B cell (primary cell): ENCODE measurements around the gene SLC37A1. TPM values are rescaled to one million over a fixed set of nuclear protein-coding genes. Genes with fewer than 3 reads are reported as not detected.

ENCODE experiments used
- ATAC-seq: fragments of 200-7000 bp; cut with Tn5 transposase; one replicate; pipeline ENCODE4 v1.10.0; 2021; ENCODE audit warnings: low read depth, mild to moderate bottlenecking, moderate number of reproducible peaks, moderate library complexity
- CTCF ChIA-PET: fragments of 350-600 bp; sonication (Branson Sonifier 250); formaldehyde crosslinking; loops from one replicate; lab custom pipeline; 2021; ENCODE audit warnings: antibody characterized with exemption, inconsistent platforms; lab: Charles Lee
- POLR2A ChIA-PET: fragments of 350-600 bp; sonication (Branson Sonifier 250); formaldehyde crosslinking; loops from one replicate; lab custom pipeline; 2021; ENCODE audit warnings: antibody characterized with exemption; lab: Charles Lee
- DNase-seq: peaks from one replicate; pipeline ENCODE4 v3.0.0; 2013
- H2AFZ ChIP-seq: 2 replicates; pipeline ENCODE4 v1.6.1; 2012; ENCODE audit warnings: mild to moderate bottlenecking, low read depth, low read length; ENCODE audit not compliant: insufficient read depth, poor library complexity, severe bottlenecking
- H3K27ac ChIP-seq, 2 donors: 1 replicate in 1 of 2; 2 replicates in 1 of 2; pipeline ENCODE4 v1.5.1; 2012 to 2013; ENCODE audit warnings: low read length in 2 of 2, mild to moderate bottlenecking in 2 of 2, moderate library complexity in 1 of 2
- H3K27me3 ChIP-seq, 4 experiments: fragments of 200-600 bp in 1 of 4; sonication (generic) in 1 of 4; replicated peaks in 1 of 4; 1 replicate in 2 of 4; 2 replicates in 2 of 4; pipeline versions ENCODE4 v1.6.1 to v1.7.0; 2013 to 2016; ENCODE audit warnings: low read length in 3 of 4, mild to moderate bottlenecking in 2 of 4, mixed read lengths in 1 of 4, moderate library complexity in 1 of 4; ENCODE audit not compliant: insufficient read depth in 4 of 4, control insufficient read depth in 3 of 4; ENCODE audit errors: control extremely low read depth in 1 of 4
- H3K36me3 ChIP-seq, 2 experiments: replicated peaks in 1 of 2; 1 replicate in 1 of 2; 2 replicates in 1 of 2; pipeline versions ENCODE4 v1.6.1 to v1.7.1; 2013; ENCODE audit warnings: low read length in 1 of 2; ENCODE audit not compliant: insufficient read depth in 2 of 2, control insufficient read depth in 1 of 2; ENCODE audit errors: control extremely low read depth in 1 of 2, extremely low read depth in 1 of 2
- H3K4me1 ChIP-seq, 2 donors: fragments of 200-600 bp in 1 of 2; sonication (generic) in 1 of 2; 1 replicate in 1 of 2; 2 replicates in 1 of 2; pipeline versions ENCODE4 v1.5.1 to v1.6.1; 2013 to 2017; ENCODE audit warnings: low read length in 2 of 2; ENCODE audit not compliant: control insufficient read depth in 2 of 2, insufficient read depth in 2 of 2
- H3K4me2 ChIP-seq: replicated peaks from 2 replicates; pipeline ENCODE3; 2012; ENCODE audit warnings: mild to moderate bottlenecking, low read depth, low read length; ENCODE audit not compliant: poor library complexity, severe bottlenecking
- H3K4me3 ChIP-seq, 5 experiments: fragments of 200-600 bp in 1 of 5; sonication (generic) in 1 of 5; 1 replicate in 3 of 5; 2 replicates in 2 of 5; pipeline versions ENCODE4 v1.5.1 to v1.7.0; 2011 to 2016; ENCODE audit warnings: low read length in 4 of 5, mild to moderate bottlenecking in 4 of 5, low read depth in 2 of 5, control low read depth in 1 of 5, moderate library complexity in 1 of 5; ENCODE audit not compliant: insufficient read depth in 1 of 5; ENCODE audit errors: control extremely low read depth in 1 of 5, extremely low read depth in 1 of 5
- H3K79me2 ChIP-seq: fragments of 200-600 bp; sonication (generic); one replicate; pipeline ENCODE4 v1.6.0; 2016; ENCODE audit warnings: low read length; ENCODE audit not compliant: control insufficient read depth, insufficient read depth
- H3K9ac ChIP-seq: fragments of 200-600 bp; sonication (generic); 2 replicates; pipeline ENCODE4 v1.6.1; 2017; ENCODE audit warnings: mild to moderate bottlenecking, low read length, moderate library complexity
- H3K9me3 ChIP-seq, 3 donors: one replicate each; pipeline versions ENCODE4 v1.6.1 to v1.7.1; 2013; ENCODE audit warnings: low read length in 2 of 3; ENCODE audit not compliant: control insufficient read depth in 2 of 3, insufficient read depth in 1 of 3; ENCODE audit errors: control extremely low read depth in 1 of 3
- H4K20me1 ChIP-seq: 2 replicates; pipeline ENCODE4 v1.6.0; 2012; ENCODE audit warnings: mild to moderate bottlenecking, low read length; ENCODE audit not compliant: insufficient read depth, control insufficient read depth, poor library complexity, severe bottlenecking
- H3K27ac Mint-ChIP-seq: one replicate; pipeline ENCODE4 v1.8.0; 2021; ENCODE audit warnings: mixed read lengths
- H3K27me3 Mint-ChIP-seq: one replicate; pipeline ENCODE4 v1.8.0; 2021; ENCODE audit warnings: mixed read lengths
- H3K4me1 Mint-ChIP-seq: one replicate; pipeline ENCODE4 v1.8.0; 2021; ENCODE audit warnings: mixed read lengths
- H3K4me3 Mint-ChIP-seq: one replicate; pipeline ENCODE4 v1.8.0; 2021; ENCODE audit warnings: mixed read lengths
- H3K9me3 Mint-ChIP-seq: one replicate; pipeline ENCODE4 v1.8.0; 2022; ENCODE audit warnings: mixed read lengths; ENCODE audit not compliant: insufficient read depth
- CTCF ChIP-seq: fragments of 200-600 bp; IDR thresholded peaks from one replicate; pipeline ENCODE4 v1.8.0; 2022; ENCODE audit warnings: antibody characterized with exemption, mild to moderate bottlenecking
- EZH2 ChIP-seq: IDR thresholded peaks from 2 replicates; pipeline ENCODE4 v1.6.1; 2012; ENCODE audit warnings: borderline replicate concordance, low read depth, mild to moderate bottlenecking, moderate library complexity, low read length; ENCODE audit not compliant: insufficient read depth, poor library complexity, severe bottlenecking
- WGBS: methylation state at CpG from one replicate; pipeline ENCODE4 v1.1.5; 2013; ENCODE audit warnings: missing lambda C conversion rate; ENCODE audit not compliant: insufficient coverage; 5-methylcytosine and 5-hydroxymethylcytosine counted together
- intact Hi-C: fragments of 100-400 bp; cut with micrococcal nuclease; formaldehyde crosslinking; loops from one replicate; pipeline ENCODE4 v1.10.0; 2022
- polyA plus RNA-seq: library from polyadenylated mRNA; depleted of rRNA; stranded (reverse); fragments of >200 nt; gene quantifications from 2 replicates; pipeline ENCODE4 v1.2.3, GENCODE V29; 2012
- total RNA-seq, 2 donors: library from RNA; stranded (reverse); fragments of 120-200 nt in 1 of 2; gene quantifications; 1 replicate in 1 of 2; 2 replicates in 1 of 2; pipeline versions ENCODE4 v1.2.3 to v1.2.4, GENCODE V29; 2013 to 2022

Gene SLC37A1
- total and polyA plus RNA-seq, 2 donors (not counting 1 experiment from before 2014, with no cell fraction given), result 38.1 to 60.2 TPM

- intact Hi-C loops, result no loop called here
- H3K4me3 Mint-ChIP-seq, result no peak overlapping the region
- Histone ChIP-seq H2AFZ (no peak overlapping the region), H3K4me3 (no peak overlapping the region), H4K20me1 (no peaks in the 10 kb centered on the region), H3K79me2 (no peaks in the 10 kb centered on the region), H3K9me3 (peaks cover 0 to 2% (median 0%) of the 10 kb centered on the region in 3 donors), H3K4me2 (no peak overlapping the region), H3K36me3 (no peaks in the 10 kb centered on the region), H3K9ac (no peak overlapping the region), H3K27ac (no peak overlapping the region), H3K27me3 (peaks cover 0 to 6% (median 2%) of the 10 kb centered on the region in 4 experiments), H3K4me1 (peaks cover 0 to 22% of the 10 kb centered on the region in 2 donors)
- H3K9me3 Mint-ChIP-seq, result no peaks in the 10 kb centered on the region
- TF ChIP-seq CTCF, result no peak
- TF ChIP-seq EZH2, result no peak
- ChIA-PET POLR2A (no interaction called here), CTCF (no interaction called here)
- DNase-seq (no peak), ATAC-seq (no peak)
- peaks cover 13% of the 10 kb centered on the region for H3K27me3 Mint-ChIP-seq
- no CpG with 5 or more reads among the region's 4 CpGs for WGBS
- no peaks in the 10 kb centered on the region for H3K4me1 Mint-ChIP-seq
- no peak overlapping the region for H3K27ac Mint-ChIP-seq
These were observed 32.5 kb upstream of the SLC37A1 start for GRCh38 chr21:42481169-42481568.

GRCh38 chr21:42484966-42485365 is 28.7 kb upstream of the SLC37A1 start:
- TF ChIP-seq EZH2, result no peak
- no peak for TF ChIP-seq CTCF
- no peak overlapping the region for H3K4me3 Mint-ChIP-seq
- H3K27ac Mint-ChIP-seq, result no peak overlapping the region
- no peak overlapping the region for H3K4me2 ChIP-seq
- no peaks in the 10 kb centered on the region for H3K79me2 ChIP-seq
- no peaks in the 10 kb centered on the region for H3K36me3 ChIP-seq
- POLR2A ChIA-PET, result no interaction called here
- no peak overlapping the region for H3K27ac ChIP-seq
- H3K4me1 ChIP-seq, result no peaks in the 10 kb centered on the region
- CTCF ChIA-PET, result no interaction called here
- DNase-seq, result no peak
- H4K20me1 ChIP-seq, result no peaks in the 10 kb centered on the region
- peaks cover 19% of the 10 kb centered on the region for H3K27me3 Mint-ChIP-seq
- ATAC-seq, result no peak
- no peak overlapping the region for H2AFZ ChIP-seq
- no peak overlapping the region for H3K9ac ChIP-seq
- no peaks in the 10 kb centered on the region for H3K9me3 Mint-ChIP-seq
- H3K4me1 Mint-ChIP-seq, result no peaks in the 10 kb centered on the region
- H3K9me3 ChIP-seq, result peaks cover 0 to 10% (median 0%) of the 10 kb centered on the region in 3 donors
- intact Hi-C loops, result no loop called here
- WGBS, result 96% methylated on average over 5 of the region's 7 CpGs
- peaks cover 0 to 15% (median 0%) of the 10 kb centered on the region in 4 experiments for H3K27me3 ChIP-seq
- no peak overlapping the region for H3K4me3 ChIP-seq
